ENCODE data around the gene SLC25A26. TPM values are rescaled to one million over a fixed set of nuclear protein-coding genes. Genes with fewer than 3 reads are reported as not detected.

Gene SLC25A26
- total RNA-seq, 4 donors from 2014 or later = 13.3 to 29.1 (median 22.8) TPM

DNA sequence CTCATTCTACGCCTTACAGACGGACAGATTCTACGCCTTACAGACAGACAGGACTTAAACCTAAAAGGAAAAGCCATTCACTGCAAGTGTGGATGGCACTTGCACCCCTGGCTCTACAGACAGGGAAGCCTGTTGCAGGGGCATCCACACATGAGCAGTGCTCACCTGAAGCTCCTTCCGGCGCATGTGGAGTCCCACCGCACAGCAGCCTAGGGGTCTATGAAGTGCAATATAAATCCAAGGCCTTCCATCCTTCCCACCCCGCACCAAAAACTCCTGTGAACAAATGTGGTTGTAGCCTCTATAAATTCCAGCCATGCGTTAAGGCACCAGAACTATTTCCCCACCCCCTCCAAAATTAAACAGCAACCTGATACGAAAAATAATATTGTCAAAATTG is 158.8 kb downstream of the SLC25A26 start:
- Histone ChIP-seq H3K4me3 (no peak overlapping the region), H3K36me3 (peaks cover 91% of the 10 kb centered on the region), H3K27me3 (no peaks in the 10 kb centered on the region), H3K4me1 (no peaks in the 10 kb centered on the region), H3K9me3 (no peaks in the 10 kb centered on the region), H3K27ac (no peak overlapping the region)
- no peak for TF ChIP-seq POLR2AphosphoS5 (IDR thresholded peaks at IDR 0.05)
- TF ChIP-seq EP300 (IDR thresholded peaks at IDR 0.05) = no peak
- DNase-seq (ENCODE audit: low spot score in 2 of 2) = no peak
- 96% methylated on average over 9 of the region's 9 CpGs for WGBS

DNA sequence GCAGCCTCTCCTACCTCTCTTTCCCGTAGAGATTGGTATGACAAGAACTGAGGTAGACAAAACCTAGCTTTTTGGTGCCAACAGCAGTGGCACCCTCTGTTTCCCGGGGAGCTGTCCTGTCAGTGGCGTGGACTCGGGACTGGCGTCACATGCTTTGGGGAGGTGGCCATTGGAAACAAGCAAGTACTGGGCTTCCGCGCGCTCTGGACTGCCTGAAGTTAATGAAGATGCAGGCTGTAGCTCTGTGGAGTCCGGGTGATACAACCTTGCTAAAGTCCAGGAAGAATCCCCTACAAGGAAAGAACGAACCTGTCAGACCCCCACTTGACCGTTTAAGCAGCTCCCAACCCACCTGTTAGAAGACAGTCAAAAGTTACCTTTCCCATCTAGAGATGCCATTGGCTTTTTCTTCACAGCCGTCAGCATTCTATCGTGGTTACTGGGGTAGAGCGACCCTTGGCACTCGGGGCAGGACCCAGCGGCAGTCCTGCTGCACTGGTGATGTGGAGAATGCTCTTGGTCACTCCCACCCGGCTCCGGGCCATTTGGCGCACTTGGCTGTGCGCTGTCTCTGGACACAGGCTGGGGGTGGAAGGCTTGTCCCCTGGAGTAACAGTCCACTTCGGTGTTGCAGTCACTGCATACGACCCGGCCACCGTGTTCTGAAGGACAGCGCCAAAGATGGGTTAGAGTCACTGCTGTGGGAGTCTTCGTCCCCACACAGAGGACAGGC is 159.6 kb downstream of the SLC25A26 start:
- Histone ChIP-seq H3K27ac (no peak overlapping the region), H3K4me1 (no peaks in the 10 kb centered on the region), H3K9me3 (no peaks in the 10 kb centered on the region), H3K27me3 (no peaks in the 10 kb centered on the region), H3K4me3 (no peak overlapping the region), H3K36me3 (peaks cover 92% of the 10 kb centered on the region)
- TF ChIP-seq, protein P1, sequence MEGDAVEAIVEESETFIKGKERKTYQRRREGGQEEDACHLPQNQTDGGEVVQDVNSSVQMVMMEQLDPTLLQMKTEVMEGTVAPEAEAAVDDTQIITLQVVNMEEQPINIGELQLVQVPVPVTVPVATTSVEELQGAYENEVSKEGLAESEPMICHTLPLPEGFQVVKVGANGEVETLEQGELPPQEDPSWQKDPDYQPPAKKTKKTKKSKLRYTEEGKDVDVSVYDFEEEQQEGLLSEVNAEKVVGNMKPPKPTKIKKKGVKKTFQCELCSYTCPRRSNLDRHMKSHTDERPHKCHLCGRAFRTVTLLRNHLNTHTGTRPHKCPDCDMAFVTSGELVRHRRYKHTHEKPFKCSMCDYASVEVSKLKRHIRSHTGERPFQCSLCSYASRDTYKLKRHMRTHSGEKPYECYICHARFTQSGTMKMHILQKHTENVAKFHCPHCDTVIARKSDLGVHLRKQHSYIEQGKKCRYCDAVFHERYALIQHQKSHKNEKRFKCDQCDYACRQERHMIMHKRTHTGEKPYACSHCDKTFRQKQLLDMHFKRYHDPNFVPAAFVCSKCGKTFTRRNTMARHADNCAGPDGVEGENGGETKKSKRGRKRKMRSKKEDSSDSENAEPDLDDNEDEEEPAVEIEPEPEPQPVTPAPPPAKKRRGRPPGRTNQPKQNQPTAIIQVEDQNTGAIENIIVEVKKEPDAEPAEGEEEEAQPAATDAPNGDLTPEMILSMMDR (IDR thresholded peaks at IDR 0.05) = no peak
- TF ChIP-seq POLR2AphosphoS5 (IDR thresholded peaks at IDR 0.05) (no peak), EP300 (IDR thresholded peaks at IDR 0.05) (no peak), POLR2A (IDR thresholded peaks at IDR 0.05) (no peak)
- DNase-seq (ENCODE audit: low spot score in 2 of 2) = no peak
- 94% methylated on average over 23 of the region's 26 CpGs for WGBS

DNA sequence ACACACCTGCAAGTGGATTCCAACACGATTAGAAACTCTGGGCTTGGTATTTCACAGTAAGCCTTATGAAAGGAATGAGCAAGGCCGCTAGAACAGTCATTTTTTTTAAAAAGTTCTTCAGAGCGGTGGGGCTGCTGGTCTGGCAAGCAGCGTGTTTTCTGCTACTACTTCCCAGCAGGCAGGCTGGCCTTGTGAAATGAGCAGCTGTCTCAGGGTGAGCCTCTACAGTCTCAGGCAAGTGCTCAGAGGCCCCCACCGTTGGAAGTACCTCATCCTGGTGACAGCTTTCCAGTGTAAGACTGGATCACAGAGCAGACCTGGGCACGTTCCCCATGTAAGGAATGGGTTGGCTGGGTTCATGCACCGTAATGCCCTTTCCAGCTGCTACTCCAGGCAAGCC is 160.8 kb downstream of the SLC25A26 start:
- no peaks in the 10 kb centered on the region for H3K4me1 ChIP-seq
- H3K4me3 ChIP-seq = no peak overlapping the region
- H3K9me3 ChIP-seq = no peaks in the 10 kb centered on the region
- no peak for DNase-seq (ENCODE audit: low spot score in 2 of 2)
- WGBS = 62% methylated on average over 7 of the region's 7 CpGs
- peaks cover 96% of the 10 kb centered on the region for H3K36me3 ChIP-seq
- H3K27me3 ChIP-seq = no peaks in the 10 kb centered on the region
- TF ChIP-seq POLR2AphosphoS5 (IDR thresholded peaks at IDR 0.05) = no peak
- no peak for TF ChIP-seq POLR2A (IDR thresholded peaks at IDR 0.05)
- H3K27ac ChIP-seq = no peak overlapping the region

DNA sequence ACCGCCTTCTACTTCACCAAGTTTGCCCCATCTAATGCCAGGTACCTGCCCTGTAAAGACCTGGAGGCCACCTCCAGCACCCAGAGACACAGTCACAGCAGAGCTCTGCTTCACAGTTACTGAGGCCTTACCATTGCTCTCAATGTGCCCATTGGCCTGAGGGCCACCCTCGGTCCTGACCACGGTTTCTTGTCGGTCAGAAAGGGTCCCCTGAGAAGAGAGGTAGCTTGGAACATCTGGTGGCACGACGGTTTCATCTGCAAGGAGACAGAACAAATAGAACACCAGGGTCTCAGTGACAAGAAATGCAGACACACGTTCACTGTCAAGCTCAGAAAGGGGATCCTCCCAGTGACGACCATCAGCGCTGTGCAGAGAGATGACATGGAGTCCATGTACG is 161.3 kb downstream of the SLC25A26 start:
- peaks cover 96% of the 10 kb centered on the region for H3K36me3 ChIP-seq
- H3K4me3 ChIP-seq = no peak overlapping the region
- no peak for DNase-seq (ENCODE audit: low spot score in 2 of 2)
- H3K27me3 ChIP-seq = no peaks in the 10 kb centered on the region
- no peak overlapping the region for H3K27ac ChIP-seq
- TF ChIP-seq EP300 (IDR thresholded peaks at IDR 0.05) (no peak), POLR2AphosphoS5 (IDR thresholded peaks at IDR 0.05) (no peak), POLR2A (IDR thresholded peaks at IDR 0.05) (no peak)
- TF ChIP-seq, protein P1 (IDR thresholded peaks at IDR 0.05) = no peak
- H3K9me3 ChIP-seq = no peaks in the 10 kb centered on the region
- 92% methylated on average over 10 of the region's 10 CpGs for WGBS
- H3K4me1 ChIP-seq = no peaks in the 10 kb centered on the region

DNA sequence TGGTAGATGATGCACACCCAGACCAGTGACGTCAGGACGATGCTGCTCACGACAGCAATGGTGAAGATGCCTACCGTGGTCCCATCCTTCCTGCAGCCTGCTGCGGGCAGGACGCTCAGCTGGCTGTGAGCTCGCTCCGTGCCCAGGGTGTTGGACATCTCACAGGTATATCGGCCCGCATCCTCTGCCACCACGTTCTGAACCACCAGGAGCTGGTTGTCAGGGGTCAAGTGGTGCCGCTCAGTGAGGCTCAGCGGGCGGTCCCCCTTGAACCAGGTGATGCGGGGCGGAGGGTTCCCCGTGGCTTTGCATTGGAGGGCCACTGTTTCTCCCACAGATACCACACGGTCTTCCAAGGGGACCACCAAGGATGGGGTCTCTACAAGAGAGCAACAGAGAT is 162.2 kb downstream of the SLC25A26 start:
- no peak overlapping the region for H3K4me3 ChIP-seq
- H3K9me3 ChIP-seq = no peaks in the 10 kb centered on the region
- H3K36me3 ChIP-seq = peaks cover 89% of the 10 kb centered on the region
- TF ChIP-seq POLR2AphosphoS5 (IDR thresholded peaks at IDR 0.05) (no peak), POLR2A (IDR thresholded peaks at IDR 0.05) (no peak), EP300 (IDR thresholded peaks at IDR 0.05) (no peak)
- TF ChIP-seq, protein P1 (IDR thresholded peaks at IDR 0.05) = no peak
- WGBS = no CpG with 5 or more reads among the region's 18 CpGs
- no peak overlapping the region for H3K27ac ChIP-seq
- H3K4me1 ChIP-seq = no peaks in the 10 kb centered on the region
- H3K27me3 ChIP-seq = no peaks in the 10 kb centered on the region
- DNase-seq (ENCODE audit: low spot score in 2 of 2) = no peak

DNA sequence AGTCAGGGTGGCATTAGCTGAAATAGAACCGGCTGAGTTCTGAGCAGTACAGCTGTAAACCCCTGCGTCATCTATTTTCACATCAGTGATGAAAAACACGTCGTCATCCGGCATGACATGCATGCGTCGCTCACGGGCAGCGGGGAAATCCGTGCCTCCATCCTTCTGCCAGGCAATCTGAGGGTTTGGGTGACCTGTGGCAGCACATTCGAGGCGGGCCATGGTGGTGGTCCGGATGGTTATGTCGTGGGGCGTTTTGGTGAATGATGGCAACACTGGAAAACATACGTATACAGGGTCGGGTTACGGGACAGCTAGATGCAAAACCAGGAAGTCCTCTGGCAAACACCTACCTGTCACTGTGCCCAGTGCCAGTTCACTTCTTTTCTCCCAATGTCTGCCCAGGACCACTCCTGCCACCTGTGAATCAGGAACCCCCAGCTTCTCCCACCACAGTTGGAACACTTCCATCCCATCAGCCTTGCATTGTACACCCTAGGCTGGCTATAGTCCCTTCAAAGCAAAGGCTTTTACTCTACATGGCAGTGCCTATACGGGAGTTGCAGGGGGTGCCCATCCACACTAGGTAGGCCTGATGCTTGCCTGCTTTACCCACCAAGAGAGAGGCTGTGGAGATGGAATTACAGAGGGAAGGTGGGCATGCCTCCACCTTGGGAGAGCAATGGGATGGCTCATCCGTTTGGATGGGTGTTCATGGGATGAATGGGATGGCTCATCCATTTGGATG is 163.4 kb downstream of the SLC25A26 start:
- H3K27me3 ChIP-seq = no peaks in the 10 kb centered on the region
- H3K27ac ChIP-seq = no peak overlapping the region
- peaks cover 79% of the 10 kb centered on the region for H3K36me3 ChIP-seq
- H3K4me1 ChIP-seq = no peaks in the 10 kb centered on the region
- 93% methylated on average over 20 of the region's 20 CpGs for WGBS
- no peak for DNase-seq (ENCODE audit: low spot score in 2 of 2)
- TF ChIP-seq EP300 (IDR thresholded peaks at IDR 0.05) = no peak
- H3K4me3 ChIP-seq = no peak overlapping the region
- H3K9me3 ChIP-seq = no peaks in the 10 kb centered on the region
